ENCODE data around the gene DCPS. TPM values are rescaled to one million over a fixed set of nuclear protein-coding genes. Genes with fewer than 3 reads are reported as not detected.
"Not testable (repeated sequence)": the region's sequence is repeated elsewhere in the genome, so short reads cannot be mapped to it uniquely, and the experiment has no call there.

DCPS gene
- total RNA-seq, 2 donors from 2014 or later = 10.9 to 21.9 TPM

DNA sequence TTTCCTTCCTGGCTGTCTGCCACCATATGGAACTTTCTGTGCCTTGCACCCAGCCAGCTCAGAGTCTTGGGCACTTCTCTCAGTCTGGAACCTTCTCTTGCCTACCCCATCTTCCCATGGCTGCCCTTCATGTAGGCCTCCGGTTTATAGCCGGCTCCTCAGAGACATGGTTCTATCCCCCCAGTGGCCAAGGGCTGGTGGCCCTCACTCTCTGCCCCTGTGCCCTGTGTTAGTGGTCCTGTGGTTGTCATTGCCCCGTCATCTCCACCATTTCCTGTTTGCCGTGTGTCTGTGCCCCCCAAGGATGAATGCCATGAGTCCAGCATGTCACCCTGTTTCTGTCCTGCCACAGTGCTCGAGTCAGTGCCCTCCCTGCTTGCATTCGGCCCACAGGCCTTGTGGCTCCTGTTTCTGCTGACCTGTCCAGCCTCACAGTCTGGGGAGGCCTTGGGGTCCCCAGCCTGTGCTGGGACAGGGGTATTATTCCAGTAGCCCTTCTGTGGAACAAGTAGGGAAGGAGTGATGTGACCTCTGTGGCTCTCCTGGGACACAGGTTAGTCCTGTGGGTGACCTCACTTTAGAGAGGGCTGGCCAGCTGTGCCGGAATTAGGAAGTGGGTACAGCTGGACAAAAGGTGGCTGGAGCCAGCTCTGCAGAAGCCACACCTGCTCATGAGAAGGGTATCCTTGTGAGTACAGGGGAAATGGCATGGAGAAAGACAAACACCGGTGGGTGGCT, 82.3 kb downstream of the DCPS start:
- no peak for DNase-seq
- ATAC-seq = no peak
- intact Hi-C loops (cut with DNase I, micrococcal nuclease) = no loop called here

DNA sequence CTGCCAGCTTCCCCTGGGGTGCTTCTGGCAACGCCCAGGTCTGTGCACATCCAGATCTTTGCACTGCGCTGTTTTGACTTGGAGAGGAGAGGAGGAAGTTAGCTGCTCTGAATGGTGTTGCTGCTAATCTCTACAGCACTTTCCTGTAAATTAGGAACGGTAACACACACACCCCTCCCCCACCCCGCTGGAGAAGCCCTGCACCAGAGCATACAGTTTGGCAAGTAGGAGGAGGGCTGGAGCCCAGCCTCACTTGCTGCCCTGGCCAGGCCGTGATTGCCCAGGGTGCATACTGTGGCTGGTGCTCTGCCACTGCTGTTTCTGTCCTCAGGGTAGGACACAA, 82.8 kb downstream of the DCPS start:
- intact Hi-C loops (cut with DNase I, micrococcal nuclease) = not testable (repeated sequence)
- peak; percentile 70 for ATAC-seq

GRCh38 chr11:126387857-126388256, 84.0 kb downstream of the DCPS start:
- DNase-seq (peak in 1 of 2 donors; percentile 10), ATAC-seq (no peak)
- intact Hi-C loops (cut with DNase I, micrococcal nuclease) = no loop called here

More for the DNA sequence above, 82.8 kb downstream of the DCPS start:
- peak; percentile 75 to 82 for DNase-seq

- ATAC-seq (no peak), DNase-seq (no peak)
- intact Hi-C loops (cut with DNase I, micrococcal nuclease) = no loop called here
Observed at GRCh38 chr11:126390272-126390867, 86.5 kb downstream of the DCPS start.

- ATAC-seq = no peak
- DNase-seq = peak in 1 of 2 donors; percentile 23
- intact Hi-C loops (cut with DNase I, micrococcal nuclease) = no loop called here
Observed at GRCh38 chr11:126391286-126391954, 87.6 kb downstream of the DCPS start.

GRCh38 chr11:126391970-126392632, 88.2 kb downstream of the DCPS start:
- DNase-seq (peak in 1 of 2 donors; percentile 28), ATAC-seq (peak; percentile 29)
- intact Hi-C loops (cut with DNase I, micrococcal nuclease) = no loop called here

DNA sequence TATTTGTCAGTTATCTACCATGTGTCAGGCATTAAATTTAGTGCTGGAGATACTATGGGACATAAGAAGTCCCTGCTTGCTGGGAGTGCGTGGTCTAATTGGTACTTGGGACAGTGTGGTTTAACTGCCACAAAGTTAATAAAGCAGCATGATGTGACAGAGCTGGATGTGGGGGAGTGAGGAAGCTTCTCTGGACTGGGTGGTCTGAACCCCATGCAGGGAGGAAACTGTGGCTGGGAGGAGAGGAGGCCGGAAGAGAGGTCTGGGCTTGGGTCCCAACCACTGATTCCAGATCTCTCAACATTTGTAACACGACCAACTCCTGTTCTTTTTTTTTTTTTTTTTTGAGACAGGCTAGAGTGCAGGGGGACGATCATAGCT, 88.8 kb downstream of the DCPS start:
- no peak for ATAC-seq
- peak in 1 of 2 donors; percentile 17 for DNase-seq
- intact Hi-C loops (cut with DNase I, micrococcal nuclease) = no loop called here

DNA sequence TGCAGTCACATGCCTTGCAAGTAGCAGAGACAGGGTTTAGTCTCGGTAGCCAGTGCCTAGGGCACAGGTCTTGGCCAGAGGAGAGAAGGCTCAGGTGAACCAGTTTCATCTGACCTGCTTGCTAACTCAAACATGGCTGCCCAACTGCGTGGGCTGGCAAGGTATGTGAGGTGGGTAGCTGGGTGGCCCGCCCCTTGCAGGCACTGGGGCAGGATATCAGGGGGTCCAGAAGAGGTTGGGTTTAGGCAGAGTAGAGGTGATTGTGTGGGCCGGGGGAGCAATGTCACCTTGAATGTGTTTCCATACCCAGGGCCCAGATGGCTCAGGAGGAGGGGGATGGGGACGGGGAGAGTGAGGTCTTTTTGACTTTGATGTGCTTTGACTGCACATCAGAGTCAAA, 89.3 kb downstream of the DCPS start:
- ATAC-seq (peak; percentile 29), DNase-seq (peak in 1 of 2 donors; percentile 21)
- intact Hi-C loops (cut with DNase I, micrococcal nuclease) = no loop called here

- intact Hi-C loops (cut with DNase I, micrococcal nuclease) = no loop called here
- no peak for ATAC-seq
Observed at GRCh38 chr11:126394036-126394435, 90.2 kb downstream of the DCPS start.

DNA sequence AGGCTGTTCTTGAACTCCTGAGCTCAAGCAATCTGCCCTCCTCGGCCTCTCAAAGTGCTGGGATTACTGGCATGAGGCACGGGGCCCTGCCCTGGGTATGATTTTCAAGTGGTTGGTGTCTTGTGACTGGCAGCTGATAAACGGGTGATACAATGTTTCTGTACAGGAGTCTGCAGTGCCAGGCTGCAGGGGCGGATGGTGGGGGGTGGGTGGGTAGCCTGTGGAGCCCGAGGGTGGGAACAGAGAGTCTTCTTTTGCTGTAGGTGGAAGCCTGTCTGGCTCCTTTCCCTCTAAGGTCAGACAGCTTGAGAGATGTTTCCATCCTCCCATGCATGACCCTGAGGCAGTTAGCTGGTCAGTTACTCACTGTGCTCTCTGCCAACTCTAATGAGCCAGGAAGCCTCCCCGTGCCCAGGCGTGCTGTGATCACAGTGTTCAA, 90.8 kb downstream of the DCPS start:
- DNase-seq; ATAC-seq; intact Hi-C loops (cut with DNase I, micrococcal nuclease): not testable (repeated sequence)

More at GRCh38 chr11:126394036-126394435, 90.2 kb downstream of the DCPS start:
- DNase-seq = peak in 1 of 2 donors; percentile 15

Other genes starting within 250 kb of the DCPS start
- 1 to 10 TPM; 2.9 to 10.0 TPM for gene CDON, start 241.2 kb upstream of the DCPS start, total RNA-seq
- 10 to 100 TPM; 15.9 to 16.1 TPM for gene RPUSD4, start 92.4 kb upstream of the DCPS start, total RNA-seq
- 10 to 100 TPM; 47.4 to 61.7 TPM for gene FAM118B, start 92.3 kb upstream of the DCPS start, total RNA-seq
- gene SRPRA, start 35.2 kb upstream of the DCPS start, total RNA-seq = 10 to 100 TPM; 75.5 to 82.6 TPM
- gene FOXRED1, start 34.9 kb upstream of the DCPS start, total RNA-seq = 10 to 100 TPM; 25.5 to 35.7 TPM
- gene TIRAP, start 21.0 kb upstream of the DCPS start, total RNA-seq = 10 to 100 TPM; 17.0 to 22.7 TPM
- 100 to 1,000 TPM; 181 to 536 TPM for gene ST3GAL4, start 51.6 kb downstream of the DCPS start, total RNA-seq

All from left colon (tissue), 2 donors.